IPS-18a (cell line): ENCODE results near the gene PAK6.

Experiments
- H3K27ac ChIP-seq: one replicate; pipeline ENCODE4 v1.5.1; 2013; ENCODE audit warnings: low read length
- H3K27me3 ChIP-seq: one replicate; pipeline ENCODE4 v1.6.1; 2013; ENCODE audit warnings: mild to moderate bottlenecking, low read length; ENCODE audit not compliant: control insufficient read depth, insufficient read depth
- H3K36me3 ChIP-seq: one replicate; pipeline ENCODE4 v1.6.1; 2013; ENCODE audit warnings: low read depth, low read length; ENCODE audit not compliant: control insufficient read depth
- H3K4me1 ChIP-seq: one replicate; pipeline ENCODE4 v1.6.1; 2013; ENCODE audit warnings: low read depth, low read length; ENCODE audit not compliant: control insufficient read depth
- H3K4me3 ChIP-seq: one replicate; pipeline ENCODE4 v1.5.1; 2013; ENCODE audit warnings: low read length
- H3K9ac ChIP-seq: one replicate; pipeline ENCODE4 v1.6.1; 2013; ENCODE audit warnings: mild to moderate bottlenecking, low read length, moderate library complexity
- H3K9me3 ChIP-seq: one replicate; pipeline ENCODE4 v1.6.1; 2013; ENCODE audit warnings: low read depth, low read length; ENCODE audit not compliant: control insufficient read depth

Gene PAK6

DNA sequence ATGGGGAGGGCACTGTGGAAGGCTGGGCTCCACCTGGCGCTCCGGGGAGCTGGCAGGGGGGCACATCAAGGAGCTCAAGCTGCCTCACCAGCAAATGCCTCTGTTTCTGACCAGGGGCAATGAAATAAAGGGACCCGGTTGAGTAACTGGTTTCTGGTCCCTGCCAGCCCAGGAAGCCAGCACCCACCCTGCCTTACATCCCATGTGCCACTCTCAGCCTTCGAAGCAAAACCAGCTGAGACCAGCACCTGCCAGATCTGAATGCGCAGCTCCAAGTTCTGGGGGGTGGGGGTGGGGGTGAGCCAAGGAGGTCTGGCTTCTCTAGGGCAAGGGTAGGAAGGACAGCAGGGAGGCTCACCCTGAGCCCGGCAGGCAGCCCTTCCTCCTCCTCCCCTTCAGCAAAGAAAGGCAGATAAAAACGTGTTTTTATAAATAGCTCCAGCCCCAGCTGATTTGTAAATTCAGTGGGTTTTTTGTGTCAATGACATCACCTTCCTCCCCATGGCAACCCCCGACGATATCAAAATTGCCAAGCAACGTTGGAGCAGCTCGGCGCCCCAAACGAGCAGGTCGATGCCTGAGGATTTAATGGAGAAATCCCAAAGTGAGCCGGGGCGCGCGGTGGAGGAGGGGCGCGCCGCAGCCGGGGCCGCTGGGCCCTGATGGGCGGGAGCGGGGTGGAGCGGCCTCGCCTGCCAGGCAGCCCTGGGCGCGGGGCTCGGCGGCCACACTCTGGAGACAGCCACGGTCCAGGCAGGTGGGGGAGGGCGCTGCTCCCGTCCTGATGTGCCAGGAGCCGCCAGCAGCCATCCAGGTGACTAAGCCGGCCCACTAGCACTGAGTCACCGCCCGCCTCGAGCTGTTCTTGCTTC is at the start of gene PAK6:
Gene PAK6 (plus strand): TSS at position 532 of the 872 bp plus-strand sequence. CDS start 25,723 bp downstream, outside the sequence.
- no peaks in the 10 kb centered on the region for H3K36me3 ChIP-seq
- H3K4me1 ChIP-seq, result peaks cover 11% of the 10 kb centered on the region
- H3K27ac ChIP-seq, result no peak within 1 kb of the TSS
- no peaks in the 10 kb centered on the region for H3K9me3 ChIP-seq
- H3K9ac ChIP-seq, result peak within 1 kb of the TSS; percentile 48
- peak within 1 kb of the TSS; percentile 52 for H3K4me3 ChIP-seq
- H3K27me3 ChIP-seq, result peaks cover 12% of the 10 kb centered on the region

DNA sequence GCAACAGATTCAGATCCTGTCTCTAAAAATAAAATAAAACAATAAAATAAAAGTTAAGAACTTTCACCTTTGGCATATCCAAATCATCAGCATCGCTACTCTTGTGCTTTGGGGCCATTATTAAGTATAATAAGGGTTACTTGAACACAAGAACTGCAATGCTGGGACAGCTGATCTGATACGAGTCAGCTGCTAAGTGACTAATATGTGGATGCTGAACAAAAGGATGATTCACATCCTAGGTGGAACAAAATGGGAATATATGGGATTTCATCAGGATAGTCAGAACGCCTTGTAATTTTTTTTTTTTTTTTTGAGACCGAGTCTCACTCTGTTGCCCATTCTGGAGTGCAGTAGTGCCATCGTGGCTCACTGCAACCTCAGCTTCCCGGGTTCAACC is 48.3 kb upstream of the PAK6 start:
- Histone ChIP-seq H3K27ac (no peak overlapping the region), H3K36me3 (peaks cover 83% of the 10 kb centered on the region)

DNA sequence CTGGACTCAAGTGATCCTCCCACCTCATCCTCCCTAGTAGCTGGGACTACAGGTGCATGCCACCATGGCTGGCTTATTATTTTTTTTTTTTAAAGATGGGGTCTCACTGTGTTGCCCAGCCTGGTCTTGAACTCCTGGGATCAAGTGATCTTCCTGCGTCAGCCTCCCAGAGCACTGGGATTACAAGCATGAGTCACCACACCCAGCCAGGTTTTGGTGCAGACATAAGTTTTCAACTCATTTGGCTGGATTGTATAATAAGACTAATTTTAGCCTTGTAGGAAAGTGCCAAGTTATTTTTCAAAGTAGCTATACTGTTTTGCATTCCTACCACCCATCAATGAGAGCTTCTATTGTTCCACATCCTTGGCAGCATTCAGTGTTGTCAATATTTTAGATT is 45.9 kb upstream of the PAK6 start:
- Histone ChIP-seq H3K9me3 (no peaks in the 10 kb centered on the region), H3K4me1 (no peaks in the 10 kb centered on the region), H3K9ac (no peak overlapping the region), H3K27ac (no peak overlapping the region), H3K4me3 (no peak overlapping the region), H3K27me3 (no peaks in the 10 kb centered on the region), H3K36me3 (peaks cover 82% of the 10 kb centered on the region)

More for the DNA sequence above, 48.3 kb upstream of the PAK6 start:
- no peaks in the 10 kb centered on the region for H3K9me3 ChIP-seq
- no peaks in the 10 kb centered on the region for H3K4me1 ChIP-seq
- H3K4me3 ChIP-seq, result no peak overlapping the region
- H3K27me3 ChIP-seq, result no peaks in the 10 kb centered on the region
- H3K9ac ChIP-seq, result no peak overlapping the region

DNA sequence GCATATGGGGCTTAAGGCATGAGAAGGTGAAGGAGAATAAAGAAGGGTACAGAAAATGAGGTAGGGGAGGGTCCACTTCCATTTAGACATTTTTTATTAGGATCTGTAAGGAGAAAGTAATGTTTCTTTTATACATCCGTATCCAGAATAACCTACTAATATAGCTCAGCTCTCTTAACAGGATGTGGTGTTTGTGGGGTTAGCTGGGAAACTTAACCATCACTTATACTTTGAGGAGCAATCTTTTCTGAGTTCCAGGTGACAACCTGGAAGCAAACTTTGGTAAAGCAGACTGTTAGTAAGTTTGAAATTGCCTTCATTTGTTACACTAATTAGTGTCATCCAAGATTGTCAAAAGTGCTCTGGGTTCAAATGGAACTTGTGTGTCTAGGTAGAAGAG is 41.4 kb upstream of the PAK6 start:
- Histone ChIP-seq H3K36me3 (peaks cover 79% of the 10 kb centered on the region), H3K9me3 (no peaks in the 10 kb centered on the region), H3K9ac (no peak overlapping the region), H3K4me1 (no peaks in the 10 kb centered on the region), H3K27me3 (no peaks in the 10 kb centered on the region), H3K27ac (no peak overlapping the region), H3K4me3 (no peak overlapping the region)

DNA sequence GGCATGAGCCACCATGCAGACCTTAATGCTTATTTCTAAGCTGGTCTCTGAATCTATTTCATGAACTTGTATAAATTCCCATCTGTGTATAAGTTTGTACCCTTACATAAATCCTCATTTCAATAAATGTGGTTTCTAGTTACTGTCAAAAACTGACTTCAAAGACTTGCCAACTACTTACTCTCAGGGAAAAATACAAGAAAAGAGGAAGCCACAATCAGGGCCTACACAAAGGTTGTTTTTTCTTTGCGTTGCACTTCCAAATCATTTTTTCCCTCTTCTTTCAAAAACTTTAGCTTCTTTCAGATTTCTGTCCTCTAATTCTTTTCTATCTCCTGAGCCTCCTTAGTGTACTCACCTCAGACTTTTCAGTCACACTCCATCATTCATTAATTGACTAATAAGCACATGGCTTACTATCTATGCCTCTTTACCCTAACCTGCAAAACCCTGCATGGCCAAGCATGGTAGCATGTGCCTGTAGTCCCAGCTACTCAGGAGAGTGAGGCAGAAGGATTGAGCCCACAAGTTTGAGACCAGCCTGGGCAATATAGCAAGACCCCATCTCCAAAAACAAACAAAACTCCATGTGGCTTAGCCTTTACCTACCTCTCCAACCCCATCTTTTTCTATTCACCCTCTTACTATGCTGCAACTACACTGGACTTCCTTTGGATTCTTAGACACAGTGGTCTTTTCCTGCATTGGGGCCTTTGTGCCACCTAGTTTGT is 40.3 kb upstream of the PAK6 start:
- no peaks in the 10 kb centered on the region for H3K27me3 ChIP-seq
- peaks cover 81% of the 10 kb centered on the region for H3K36me3 ChIP-seq
- H3K4me1 ChIP-seq, result no peaks in the 10 kb centered on the region
- H3K9ac ChIP-seq, result no peak overlapping the region
- H3K4me3 ChIP-seq, result no peak overlapping the region
- H3K27ac ChIP-seq, result no peak overlapping the region
- no peaks in the 10 kb centered on the region for H3K9me3 ChIP-seq

DNA sequence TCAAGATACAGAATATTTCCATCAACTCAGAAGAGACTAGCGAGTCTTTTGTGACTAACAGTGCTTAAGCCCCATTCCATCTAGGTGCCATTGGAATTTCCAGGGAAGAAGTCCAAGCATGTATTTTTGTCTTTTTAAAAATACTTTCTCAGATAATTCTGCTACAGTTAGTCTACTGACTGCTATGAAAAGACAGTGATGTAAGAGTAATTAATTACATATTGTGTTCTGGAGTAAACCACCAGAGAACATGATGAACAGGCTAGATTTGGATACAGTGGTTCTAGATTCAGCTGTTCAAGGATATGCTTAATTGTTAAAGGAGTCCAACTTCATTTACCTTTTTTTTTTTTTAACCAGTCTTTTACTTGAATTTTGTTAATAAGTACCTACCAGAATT is 34.8 kb upstream of the PAK6 start:
- H3K4me3 ChIP-seq, result no peak overlapping the region
- peaks cover 78% of the 10 kb centered on the region for H3K36me3 ChIP-seq
- no peak overlapping the region for H3K27ac ChIP-seq

DNA sequence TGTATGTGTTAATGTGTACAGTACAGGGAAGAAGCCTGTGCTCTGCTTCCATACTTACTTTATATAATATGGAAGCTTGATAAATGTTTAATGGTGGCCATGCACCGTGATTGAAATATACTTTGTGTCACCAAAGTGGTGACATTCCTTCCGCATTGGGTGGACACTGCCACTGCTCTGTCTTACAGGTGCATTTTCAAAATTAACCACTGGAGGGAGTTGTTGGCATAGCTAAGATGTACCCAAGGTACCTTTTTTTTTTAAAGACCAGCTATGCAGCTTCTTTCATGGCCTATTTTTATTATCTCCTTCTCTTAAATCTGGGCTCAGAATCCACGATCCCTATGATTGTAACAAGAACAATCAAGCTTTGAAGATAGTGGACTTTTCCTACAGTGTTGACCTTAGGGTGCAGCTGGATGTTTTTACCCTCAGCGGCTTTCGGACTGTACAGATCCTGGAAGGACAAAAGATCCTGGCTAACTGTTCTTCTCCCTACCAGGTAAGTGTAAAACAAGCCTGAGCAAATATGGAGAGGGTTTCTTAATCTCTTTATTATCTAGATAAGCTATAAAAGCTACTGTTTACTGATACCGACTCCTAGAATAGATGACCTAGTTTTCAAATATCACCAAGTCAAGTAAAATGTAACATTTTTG is 21.6 kb upstream of the PAK6 start:
- H3K9me3 ChIP-seq, result no peaks in the 10 kb centered on the region

More for the DNA sequence above, 34.8 kb upstream of the PAK6 start:
- no peaks in the 10 kb centered on the region for H3K9me3 ChIP-seq
- no peaks in the 10 kb centered on the region for H3K4me1 ChIP-seq
- H3K27me3 ChIP-seq, result no peaks in the 10 kb centered on the region
- H3K9ac ChIP-seq, result no peak overlapping the region

DNA sequence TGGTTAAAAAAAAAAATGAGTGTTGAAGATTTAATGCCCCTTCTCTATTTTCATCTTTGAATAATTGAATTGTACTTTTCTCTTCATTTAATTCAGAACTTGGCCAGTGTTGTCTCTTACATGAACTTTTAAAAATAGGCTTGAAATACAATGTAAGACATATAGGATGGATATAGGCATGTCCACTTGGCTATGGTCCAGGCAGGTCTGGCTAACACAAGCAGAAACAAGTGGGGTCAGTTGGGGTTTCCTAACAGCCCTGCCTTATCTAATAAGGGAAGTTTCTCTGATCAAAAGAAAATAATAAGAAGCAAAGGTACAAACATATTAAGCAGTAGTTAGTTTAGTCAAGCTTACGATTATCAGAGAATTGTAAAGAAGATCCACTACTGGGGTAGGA is 19.1 kb upstream of the PAK6 start:
- Histone ChIP-seq H3K9me3 (no peaks in the 10 kb centered on the region), H3K27ac (no peak overlapping the region), H3K36me3 (peaks cover 69% of the 10 kb centered on the region), H3K4me3 (no peak overlapping the region), H3K27me3 (no peaks in the 10 kb centered on the region), H3K9ac (no peak overlapping the region), H3K4me1 (no peaks in the 10 kb centered on the region)

More for the DNA sequence above, 21.6 kb upstream of the PAK6 start:
- Histone ChIP-seq H3K27ac (no peak overlapping the region), H3K4me3 (no peak overlapping the region), H3K36me3 (peaks cover 77% of the 10 kb centered on the region), H3K9ac (no peak overlapping the region), H3K4me1 (no peaks in the 10 kb centered on the region), H3K27me3 (no peaks in the 10 kb centered on the region)

DNA sequence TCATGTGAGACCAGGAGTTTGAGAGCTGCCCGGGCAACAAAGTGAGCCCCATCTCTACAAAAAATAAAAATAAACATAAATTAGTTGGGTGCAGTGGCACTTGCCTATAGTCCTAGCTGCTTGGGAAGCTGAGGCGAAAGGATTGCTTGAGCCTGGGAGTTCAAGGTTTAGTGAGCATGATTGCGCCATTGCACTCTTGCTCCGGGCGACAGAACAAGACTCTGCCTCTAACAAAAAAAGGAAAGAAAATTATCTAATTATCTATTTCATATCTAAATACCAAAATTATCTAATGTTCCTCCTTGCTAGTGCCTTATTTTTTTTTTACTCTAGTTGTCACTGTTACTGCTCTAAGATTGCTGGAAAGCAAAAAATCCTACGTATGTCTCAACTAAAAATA is 16.7 kb upstream of the PAK6 start:
- no peaks in the 10 kb centered on the region for H3K9me3 ChIP-seq
- no peak overlapping the region for H3K4me3 ChIP-seq
- H3K4me1 ChIP-seq, result no peaks in the 10 kb centered on the region
- peaks cover 67% of the 10 kb centered on the region for H3K36me3 ChIP-seq
- H3K27ac ChIP-seq, result no peak overlapping the region
- H3K27me3 ChIP-seq, result no peaks in the 10 kb centered on the region
- no peak overlapping the region for H3K9ac ChIP-seq

DNA sequence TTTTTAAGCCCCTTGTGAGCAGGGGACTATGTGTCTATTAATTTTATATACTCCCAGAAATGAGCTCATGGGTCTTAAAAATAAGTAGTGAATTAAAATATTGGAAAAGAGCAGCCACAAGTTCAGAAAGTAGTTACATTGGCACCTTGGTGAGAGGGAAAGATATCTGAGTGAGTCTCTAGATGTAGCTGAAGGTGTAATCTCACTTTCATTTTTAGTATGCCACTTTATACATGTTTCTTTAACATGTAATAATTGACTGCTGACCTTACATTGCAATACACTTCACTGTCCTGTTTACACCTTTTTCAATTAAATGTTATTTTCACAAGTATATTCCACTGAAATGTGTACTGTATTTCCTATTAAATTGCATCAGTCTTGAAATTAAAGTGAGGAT is 12.1 kb upstream of the PAK6 start:
- Histone ChIP-seq H3K36me3 (peaks cover 36% of the 10 kb centered on the region), H3K27ac (no peak overlapping the region), H3K4me3 (no peak overlapping the region), H3K9ac (no peak overlapping the region), H3K4me1 (no peaks in the 10 kb centered on the region), H3K27me3 (no peaks in the 10 kb centered on the region), H3K9me3 (no peaks in the 10 kb centered on the region)

DNA sequence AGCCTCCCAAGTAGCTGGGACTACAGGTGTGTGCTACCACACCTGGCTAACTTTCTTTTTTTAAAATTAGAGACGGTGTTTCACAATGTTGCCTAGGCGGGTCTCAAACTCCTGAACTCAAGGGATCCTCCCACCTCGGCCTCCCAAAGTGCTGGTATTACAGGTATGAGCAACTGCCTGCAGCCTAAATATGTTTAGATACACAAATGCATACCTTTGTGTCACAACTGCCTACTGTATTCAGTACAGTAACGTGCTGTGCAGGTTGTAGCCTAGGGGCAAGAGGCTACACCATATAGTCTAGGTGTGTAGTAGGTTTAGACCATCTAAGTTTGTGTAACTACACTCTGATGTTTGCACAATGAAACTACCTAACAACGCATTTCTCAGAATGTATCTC is 9.5 kb upstream of the PAK6 start:
- no peak overlapping the region for H3K27ac ChIP-seq
- no peaks in the 10 kb centered on the region for H3K9me3 ChIP-seq
- no peaks in the 10 kb centered on the region for H3K4me1 ChIP-seq
- no peaks in the 10 kb centered on the region for H3K27me3 ChIP-seq
- H3K9ac ChIP-seq, result no peak overlapping the region
- H3K36me3 ChIP-seq, result peaks cover 22% of the 10 kb centered on the region
- H3K4me3 ChIP-seq, result no peak overlapping the region
